Stomach (tissue), 9 donors: ENCODE data around the gene TNRC6C. TPM values are rescaled to one million over a fixed set of nuclear protein-coding genes. Genes with fewer than 3 reads are reported as not detected.

Experiments
- DNase-seq, 2 donors: peaks; one replicate each; pipeline versions ENCODE4 v3.0.0 to v3.0.0-alpha.2; 2013 to 2019
- H3K27ac ChIP-seq, 5 donors: fragments of 200-600 bp in 4 of 5; sonication (generic) in 4 of 5; one replicate each; pipeline ENCODE4 v1.5.1; 2013 to 2019; ENCODE audit warnings: mild to moderate bottlenecking in 1 of 5, moderate library complexity in 1 of 5
- H3K27me3 ChIP-seq, 3 donors: fragments of 200-600 bp; sonication (generic); one replicate each; pipeline ENCODE4 v1.5.1; 2017 to 2019; ENCODE audit warnings: mixed run types in 1 of 3
- H3K36me3 ChIP-seq, 4 donors: fragments of 200-600 bp; sonication (generic); 1 replicate in 3 of 4; 2 replicates in 1 of 4; pipeline ENCODE4 v1.5.1; 2016 to 2019
- H3K4me1 ChIP-seq, 4 donors: fragments of 200-600 bp; sonication (generic); one replicate each; pipeline ENCODE4 v1.5.1; 2016 to 2019
- H3K4me3 ChIP-seq, 4 donors: fragments of 200-600 bp; sonication (generic) in 3 of 4; one replicate each; pipeline ENCODE4 v1.5.1; 2016 to 2019; ENCODE audit warnings: mild to moderate bottlenecking in 1 of 4
- H3K9me3 ChIP-seq, 4 donors: fragments of 200-600 bp; sonication (generic); one replicate each; pipeline ENCODE4 v1.5.1; 2016 to 2019
- CTCF ChIP-seq, 7 experiments: fragments of 450-650 bp in 4 of 7; fragments of 200-600 bp in 3 of 7; sonication (generic) in 3 of 7; IDR thresholded peaks; one replicate each; pipeline ENCODE4 v1.5.1; 2016 to 2019; ENCODE audit warnings: antibody characterized with exemption in 7 of 7, control low read depth in 2 of 7, mild to moderate bottlenecking in 1 of 7
- EP300 ChIP-seq: sonication (generic); formaldehyde crosslinking; IDR thresholded peaks from one replicate; pipeline ENCODE4 v1.6.1; 2017; ENCODE audit warnings: antibody characterized with exemption
- POLR2A ChIP-seq, 4 donors: fragments of 450-650 bp; IDR thresholded peaks; one replicate each; pipeline ENCODE4 v1.6.1; 2016; ENCODE audit warnings: antibody characterized with exemption in 4 of 4, control low read depth in 2 of 4, mild to moderate bottlenecking in 1 of 4, moderate library complexity in 1 of 4
- POLR2AphosphoS5 ChIP-seq, 3 donors: sonication (generic); formaldehyde crosslinking; IDR thresholded peaks; one replicate each; pipeline ENCODE4 v1.6.1; 2016; ENCODE audit warnings: antibody characterized with exemption in 3 of 3
- WGBS, 5 donors: extraction: QIAGEN DNeasy Blood & Tissue Kit in 3 of 5; methylation state at CpG; one replicate each; pipeline versions ENCODE4 v1.1.5 to v1.1.7; 2013 to 2018; 5-methylcytosine and 5-hydroxymethylcytosine counted together
- intact Hi-C: fragments of 100-400 bp; cut with DNase I; formaldehyde crosslinking; loops from one replicate; pipeline ENCODE4 v1.15.1; 2023; ENCODE audit warnings: low total_unique reads
- polyA plus RNA-seq, 3 donors: library from polyadenylated mRNA; stranded (reverse); fragments of 200-250 nt; gene quantifications; one replicate each; pipeline ENCODE4 v1.2.3, GENCODE V29; 2013
- total RNA-seq, 5 donors: library from RNA; depleted of rRNA; stranded (reverse); fragments of >200 nt; gene quantifications; one replicate each; pipeline versions ENCODE4 v1.1.0 to v1.2.3, GENCODE V29; 2014 to 2016
- donor health status: healthy with polysubstance abuse.
- donor health status: Bipolar disorder and iron deficiency.
- donor health status: healthy.

The TNRC6C gene
- total and polyA plus RNA-seq, 8 donors = 0.92 to 64.8 (median 9.6) TPM

- no peak for DNase-seq
- TF ChIP-seq POLR2AphosphoS5 (IDR thresholded peaks at IDR 0.05) (no peak), POLR2A (IDR thresholded peaks at IDR 0.05) (no peak), EP300 (no peak), CTCF (IDR thresholded peaks at IDR 0.05) (no peak)
- no peaks in the 10 kb centered on the region for H3K9me3 ChIP-seq
- H3K27ac ChIP-seq = peak overlapping the region in 2 of 5 donors; percentile 19 to 26
- intact Hi-C loops = no loop called here
- H3K36me3 ChIP-seq = peaks cover 4 to 78% (median 47%) of the 10 kb centered on the region in 4 donors
- H3K27me3 ChIP-seq = no peaks in the 10 kb centered on the region
- WGBS, 5 donors = 70 to 86% (median 79%) methylated on average over 25 to 35 of the region's 35 CpGs
- no peak overlapping the region for H3K4me3 ChIP-seq
- H3K4me1 ChIP-seq = peaks cover 13 to 48% (median 26%) of the 10 kb centered on the region in 4 donors
These were observed 162.7 kb downstream of the TNRC6C start for GRCh38 chr17:78120971-78121800.

DNA sequence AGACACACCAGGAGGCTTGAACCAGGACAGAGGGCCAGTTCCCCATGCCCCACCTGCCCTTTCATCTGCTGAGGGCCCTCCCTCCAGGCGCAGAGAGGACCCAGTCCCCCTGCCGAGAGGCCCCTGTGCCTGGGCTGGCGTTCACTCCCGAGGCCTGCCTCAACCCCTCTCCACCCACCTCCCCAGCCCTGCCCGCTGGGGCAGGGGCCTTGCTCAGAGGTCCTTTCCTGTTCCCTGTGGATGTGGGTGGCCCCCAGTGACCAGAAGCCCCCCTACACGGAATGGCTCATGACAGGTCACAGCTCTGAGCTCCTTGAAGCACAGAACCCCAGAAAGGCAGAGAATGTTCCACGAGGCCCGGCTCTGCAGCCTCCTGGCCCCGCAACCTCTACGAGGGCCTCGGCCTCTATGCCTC lies 163.3 kb downstream of the TNRC6C start:
- Histone ChIP-seq H3K36me3 (peaks cover 4 to 79% (median 47%) of the 10 kb centered on the region in 4 donors), H3K27me3 (no peaks in the 10 kb centered on the region), H3K9me3 (no peaks in the 10 kb centered on the region), H3K4me1 (peaks cover 19 to 54% (median 32%) of the 10 kb centered on the region in 4 donors), H3K27ac (peak overlapping the region in 3 of 5 donors; percentile 19 to 32 (median 26)), H3K4me3 (no peak overlapping the region)
- WGBS, 5 donors = 70 to 90% (median 73%) methylated on average over 6 to 11 of the region's 11 CpGs
- TF ChIP-seq POLR2A (IDR thresholded peaks at IDR 0.05) (no peak), POLR2AphosphoS5 (IDR thresholded peaks at IDR 0.05) (no peak), EP300 (no peak), CTCF (IDR thresholded peaks at IDR 0.05) (no peak)
- intact Hi-C loops = no loop called here
- no peak for DNase-seq

DNA sequence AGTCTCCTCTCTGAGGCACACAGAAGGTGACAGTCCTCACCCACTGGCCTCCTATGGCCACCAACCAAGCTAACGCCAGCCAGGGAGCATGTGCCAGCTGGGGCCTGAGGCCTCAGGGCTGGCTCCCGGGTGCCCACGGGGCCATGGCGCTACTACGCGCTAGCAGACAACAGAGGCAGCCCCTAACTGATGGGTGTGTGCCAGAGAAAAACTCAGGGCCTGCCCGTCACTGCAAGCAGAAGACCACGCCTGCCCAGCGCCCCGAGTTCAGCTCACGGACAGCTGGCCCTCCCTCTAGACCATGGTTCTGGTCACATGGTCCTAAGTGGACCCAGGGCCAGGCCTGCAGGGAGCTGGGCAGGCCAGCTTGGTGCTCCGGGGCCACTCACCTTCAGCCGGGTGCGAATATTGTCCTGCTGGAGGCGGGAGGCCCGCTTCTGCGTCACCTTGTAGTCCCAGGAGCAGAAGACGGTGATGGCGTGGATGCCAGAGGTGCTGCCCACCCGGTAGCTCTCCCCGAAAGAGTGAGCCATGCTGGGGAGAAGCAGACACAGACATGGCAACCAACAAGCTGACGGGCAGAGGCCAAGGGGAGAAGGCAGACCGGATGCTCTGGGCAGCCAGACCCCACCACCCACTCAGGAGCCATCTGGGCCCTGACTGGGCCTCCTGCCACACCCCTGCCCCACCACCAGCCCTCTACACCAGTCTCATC lies 163.9 kb downstream of the TNRC6C start:
- no peak for DNase-seq
- 78 to 91% (median 83%) methylated on average over 14 to 23 of the region's 23 CpGs for WGBS, 5 donors
- Histone ChIP-seq H3K4me3 (no peak overlapping the region), H3K4me1 (peaks cover 25 to 54% (median 35%) of the 10 kb centered on the region in 4 donors), H3K36me3 (peaks cover 4 to 79% (median 47%) of the 10 kb centered on the region in 4 donors), H3K27me3 (peaks cover 0 to under 1% (median 0%) of the 10 kb centered on the region in 3 donors), H3K27ac (peak overlapping the region in 2 of 5 donors; percentile 26 to 32), H3K9me3 (no peaks in the 10 kb centered on the region)
- intact Hi-C loops = no loop called here
- TF ChIP-seq POLR2A (IDR thresholded peaks at IDR 0.05) (no peak), POLR2AphosphoS5 (IDR thresholded peaks at IDR 0.05) (no peak), CTCF (IDR thresholded peaks at IDR 0.05) (no peak), EP300 (no peak)

- Histone ChIP-seq H3K27ac (no peak overlapping the region), H3K4me3 (no peak overlapping the region), H3K36me3 (peaks cover 4 to 79% (median 47%) of the 10 kb centered on the region in 4 donors), H3K27me3 (peaks cover 0 to 6% (median 0%) of the 10 kb centered on the region in 3 donors), H3K9me3 (no peaks in the 10 kb centered on the region), H3K4me1 (peaks cover 25 to 54% (median 35%) of the 10 kb centered on the region in 4 donors)
- WGBS, 5 donors = 92 to 96% (median 95%) methylated on average over 4 of the region's 4 CpGs
- intact Hi-C loops = no loop called here
- TF ChIP-seq POLR2A (IDR thresholded peaks at IDR 0.05) = no peak
- DNase-seq = no peak
These were observed 164.4 kb downstream of the TNRC6C start for GRCh38 chr17:78122931-78123249.
